HG02610 (cell line): ENCODE results near the gene SPNS2.

Experiments
- ATAC-seq: cut with Tn5 transposase; IDR thresholded peaks from one replicate; pipeline ENCODE4 v1.9.1; 2021; ENCODE audit warnings: mild to moderate bottlenecking, moderate library complexity; ENCODE audit not compliant: unreplicated experiment

SPNS2 gene

GRCh38 chr17:4503283-4504025, 4.8 kb downstream of the SPNS2 start:
- ATAC-seq: no peak

- no peak for ATAC-seq
Observed at GRCh38 chr17:4504188-4504587, 5.5 kb downstream of the SPNS2 start.

- ATAC-seq: no peak
Observed at GRCh38 chr17:4505187-4505586, 6.5 kb downstream of the SPNS2 start.

GRCh38 chr17:4506175-4506813, 7.6 kb downstream of the SPNS2 start:
- ATAC-seq: no peak

GRCh38 chr17:4506892-4507291, 8.2 kb downstream of the SPNS2 start:
- no peak for ATAC-seq

- ATAC-seq: no peak
Observed at GRCh38 chr17:4507361-4508111, 8.9 kb downstream of the SPNS2 start.

- ATAC-seq: no peak
Observed at GRCh38 chr17:4508207-4508606, 9.5 kb downstream of the SPNS2 start.

GRCh38 chr17:4509401-4509800, 10.7 kb downstream of the SPNS2 start:
- ATAC-seq: no peak

- no peak for ATAC-seq
Observed at GRCh38 chr17:4509923-4510617, 11.4 kb downstream of the SPNS2 start.

- no peak for ATAC-seq
Observed at GRCh38 chr17:4510618-4510941, 11.9 kb downstream of the SPNS2 start.

GRCh38 chr17:4511199-4511932, 12.7 kb downstream of the SPNS2 start:
- no peak for ATAC-seq

GRCh38 chr17:4512156-4513112, 13.8 kb downstream of the SPNS2 start:
- no peak for ATAC-seq

- ATAC-seq: no peak
Observed at GRCh38 chr17:4513113-4514032, 14.7 kb downstream of the SPNS2 start.

- no peak for ATAC-seq
Observed at GRCh38 chr17:4514206-4514605, 15.5 kb downstream of the SPNS2 start.

- ATAC-seq: no peak
Observed at GRCh38 chr17:4514779-4515178, 16.1 kb downstream of the SPNS2 start.

- ATAC-seq: no peak
Observed at GRCh38 chr17:4515501-4515900, 16.8 kb downstream of the SPNS2 start.

- ATAC-seq: no peak
Observed at GRCh38 chr17:4516735-4517134, 18.1 kb downstream of the SPNS2 start.

- ATAC-seq: no peak
Observed at GRCh38 chr17:4518901-4519300, 20.2 kb downstream of the SPNS2 start.

GRCh38 chr17:4519361-4519788, 20.7 kb downstream of the SPNS2 start:
- ATAC-seq: no peak
